ENCODE data around the gene VWC2.
A peak's percentile ranks its signal among the peaks of the same experiment; 100 is the strongest.
"Not testable (repeated sequence)": the region's sequence is repeated elsewhere in the genome, so short reads cannot be mapped to it uniquely, and the experiment has no call there.

The VWC2 gene

DNA sequence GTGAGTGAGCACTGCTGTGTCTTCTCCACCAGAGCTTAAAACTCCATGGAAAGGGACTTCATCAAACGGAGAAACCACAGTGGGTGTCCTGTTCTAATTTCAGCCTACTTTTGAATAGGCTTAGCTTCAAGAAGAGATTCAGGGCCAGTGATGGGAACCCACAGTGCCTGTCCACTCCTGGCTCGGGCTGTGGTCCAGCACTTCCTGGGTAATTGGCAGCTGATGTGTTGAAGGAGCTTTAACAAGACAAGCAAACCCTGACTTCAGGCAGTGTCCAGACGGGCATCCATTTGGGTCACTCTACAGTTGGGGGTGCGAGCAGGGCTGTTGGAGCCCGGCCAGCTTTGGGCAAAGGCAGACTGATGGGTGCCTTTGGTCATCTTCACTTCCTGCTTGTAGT lies 14.5 kb downstream of the VWC2 start:
- no peak for DNase-seq

DNA sequence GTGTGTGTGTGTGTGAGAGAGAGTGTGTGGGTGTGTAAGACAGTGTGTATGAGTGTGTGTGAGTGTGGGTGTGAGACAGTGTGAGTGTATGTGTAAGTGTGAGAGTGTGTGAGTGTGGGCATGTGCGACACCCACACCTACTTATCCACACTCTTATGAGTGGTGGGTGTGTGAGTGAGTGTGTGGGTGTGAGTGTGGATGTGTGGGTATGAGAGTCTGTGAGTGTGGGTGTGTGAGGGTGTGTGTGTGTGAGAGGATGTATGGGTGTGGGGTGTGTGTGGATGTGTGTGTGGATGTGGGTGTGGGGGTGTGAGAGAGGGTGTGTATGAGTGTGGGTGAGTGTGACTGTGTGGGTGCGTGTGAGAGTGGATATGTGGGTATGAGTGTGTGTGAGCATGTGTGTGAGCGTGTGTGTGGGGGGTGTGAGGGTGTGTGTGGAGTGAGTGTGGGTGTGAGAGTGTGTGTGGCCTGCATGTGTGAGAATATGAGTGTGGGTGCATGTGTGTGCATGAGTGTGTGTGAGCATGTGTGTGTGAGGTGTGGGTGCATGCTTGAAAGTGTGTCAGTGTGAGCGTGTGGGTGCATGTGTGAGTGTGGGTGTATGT lies 15.1 kb downstream of the VWC2 start:
- no peak for DNase-seq

DNA sequence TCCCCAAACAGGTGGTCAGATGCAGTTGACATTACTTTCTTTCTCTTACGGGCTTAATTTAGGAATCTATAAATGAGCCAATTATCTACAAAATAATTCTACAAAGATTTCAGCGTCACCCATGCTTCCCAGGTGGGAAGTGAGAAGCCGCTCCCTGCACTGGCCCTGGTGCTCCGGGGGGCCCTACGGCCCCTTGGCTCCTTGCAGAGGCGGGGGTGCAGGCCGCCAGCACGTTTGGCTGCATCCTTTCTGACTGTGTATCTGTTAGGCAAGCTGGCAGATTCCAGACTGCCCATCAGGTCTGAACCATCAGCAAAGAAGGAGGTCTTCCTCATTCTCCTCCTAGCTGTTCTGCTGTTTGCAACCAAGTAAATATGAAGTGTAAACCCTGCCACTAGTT lies 16.3 kb downstream of the VWC2 start:
- no peak for DNase-seq

DNA sequence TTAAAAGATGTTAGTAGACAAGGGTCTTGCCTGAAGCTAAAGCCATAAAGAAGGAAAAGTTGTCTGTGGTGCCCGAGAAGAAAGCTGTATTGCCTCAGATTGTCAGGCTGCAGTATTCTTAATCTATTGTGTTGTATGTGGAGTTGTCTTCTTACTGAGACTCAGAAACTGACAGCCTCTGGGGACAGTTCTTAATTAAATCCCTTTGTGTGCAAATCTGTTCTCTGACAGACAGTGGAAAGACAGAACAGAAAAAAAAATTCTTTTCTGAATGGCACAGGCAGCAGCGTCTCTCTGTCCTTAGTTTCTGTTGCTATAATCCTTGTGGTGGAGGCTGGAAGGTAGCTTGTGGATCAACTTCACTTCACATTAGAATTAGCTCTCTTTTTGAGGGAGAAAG lies 16.8 kb downstream of the VWC2 start:
- DNase-seq, result no peak

DNA sequence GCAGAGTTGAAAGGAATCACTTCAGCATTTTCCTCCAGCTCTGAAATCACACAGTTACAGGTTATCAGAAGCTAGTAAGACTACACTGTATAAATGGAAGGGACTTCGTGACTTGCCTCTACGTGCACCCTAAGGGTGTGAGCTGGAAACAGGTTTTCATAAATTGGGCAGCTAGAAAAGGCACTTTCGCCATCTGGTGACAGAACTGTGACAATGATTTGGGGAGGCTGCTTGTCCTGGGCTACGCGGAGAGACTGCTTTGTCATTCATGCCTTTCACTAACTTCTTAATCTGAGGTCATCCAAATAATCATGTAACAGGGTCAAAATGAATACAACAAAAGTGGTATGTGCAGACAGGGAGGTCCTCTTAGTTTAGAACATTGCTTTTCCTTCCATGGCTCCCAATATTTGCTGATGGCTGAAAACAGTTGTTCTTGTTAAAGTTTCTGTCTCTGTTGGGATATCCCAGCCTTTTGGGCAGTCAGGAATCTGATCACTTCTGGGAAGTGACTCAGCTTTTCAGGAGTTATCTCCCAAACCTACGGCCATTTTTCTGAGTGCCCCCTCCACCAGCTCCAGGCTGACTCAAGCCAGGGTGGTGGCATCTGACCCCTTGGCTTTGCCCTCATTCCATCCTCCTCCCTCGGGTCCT lies 17.8 kb downstream of the VWC2 start:
- peak; percentile 55 for DNase-seq

DNA sequence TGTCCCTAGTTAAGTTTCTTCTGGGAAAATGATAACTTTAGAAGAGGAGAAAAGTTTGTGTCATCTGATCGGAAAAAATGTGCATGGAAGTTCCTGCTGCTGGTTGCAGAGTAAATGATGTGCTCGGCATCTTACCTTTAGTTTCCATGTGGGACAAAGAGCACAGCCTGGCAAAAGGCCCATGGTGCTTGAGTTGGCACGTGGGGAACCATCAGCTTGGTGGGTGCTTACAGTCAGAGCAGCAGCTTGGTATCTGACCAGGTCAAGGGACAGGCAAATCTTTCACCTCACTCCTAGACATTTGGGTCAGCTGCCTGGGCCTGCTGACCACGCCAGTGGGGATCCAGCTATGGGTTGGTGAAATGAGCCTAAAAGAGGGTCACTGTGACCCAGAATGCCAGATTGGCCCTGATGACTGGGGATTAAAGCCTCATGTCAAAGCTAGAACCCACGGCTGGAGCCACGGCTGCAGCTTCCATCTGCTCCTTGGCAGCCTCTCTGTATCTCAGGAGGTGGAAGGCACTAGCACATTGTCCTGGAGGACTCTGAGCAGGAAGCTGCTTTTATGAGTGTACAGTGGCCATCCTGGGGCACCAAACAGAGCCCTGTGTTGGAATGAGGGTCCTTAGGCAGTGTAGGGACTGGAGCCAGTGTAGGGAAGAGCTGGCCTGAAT lies 24.7 kb downstream of the VWC2 start:
- DNase-seq, result no peak

DNA sequence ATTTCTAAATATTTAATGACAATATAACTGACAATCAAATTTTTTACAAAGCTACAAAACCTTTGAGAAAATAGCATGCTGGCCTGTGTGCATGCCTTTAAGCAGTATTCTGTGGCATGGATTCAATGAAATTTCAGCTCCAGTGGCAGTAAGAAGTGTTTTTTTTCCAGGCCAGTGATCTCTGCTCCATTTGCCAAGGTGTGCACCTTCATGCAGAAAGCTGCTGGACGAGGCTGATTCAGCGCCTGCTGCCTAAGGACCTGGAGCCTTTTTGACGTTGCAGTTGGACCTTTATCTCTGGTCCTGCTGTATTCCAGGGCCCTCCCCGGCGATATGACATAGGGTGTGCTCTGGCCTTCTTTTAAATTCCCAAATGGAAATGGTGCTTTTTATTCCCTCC lies 26.6 kb downstream of the VWC2 start:
- DNase-seq, result no peak

DNA sequence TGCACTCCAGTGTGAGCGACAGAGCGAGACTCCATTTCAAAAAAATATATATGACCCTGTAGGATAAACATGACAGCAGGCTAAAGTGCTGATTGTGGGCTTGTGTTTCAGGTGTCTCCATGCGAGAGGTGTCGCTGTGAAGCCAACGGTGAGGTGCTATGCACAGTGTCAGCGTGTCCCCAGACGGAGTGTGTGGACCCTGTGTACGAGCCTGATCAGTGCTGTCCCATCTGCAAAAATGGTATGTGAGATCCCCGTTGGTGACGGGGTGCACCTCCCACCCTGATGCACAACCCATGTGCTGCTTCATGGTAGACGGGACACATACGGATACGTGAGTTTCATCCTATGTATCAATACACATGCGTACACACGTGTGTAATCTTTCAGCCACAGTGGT lies 29.2 kb downstream of the VWC2 start:
- DNase-seq, result no peak

DNA sequence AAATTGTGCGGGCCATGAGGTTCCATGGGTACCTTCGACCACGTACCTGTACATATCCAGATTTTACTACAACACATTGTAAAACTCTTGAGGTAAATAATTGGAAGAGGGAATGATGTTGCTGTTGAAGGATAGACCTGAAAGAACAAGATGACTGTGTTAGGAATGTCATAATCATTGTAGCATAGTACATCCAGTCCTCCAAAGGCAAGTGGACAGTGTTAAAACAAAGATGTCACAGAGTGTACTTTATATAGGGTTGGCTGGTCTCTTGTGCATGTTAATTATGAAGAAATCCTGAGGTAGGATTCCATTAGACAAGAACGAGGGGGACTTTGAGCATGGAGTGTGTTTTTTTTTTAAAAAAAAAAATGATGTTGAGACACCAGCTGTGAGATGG lies 30.4 kb downstream of the VWC2 start:
- no peak for DNase-seq

DNA sequence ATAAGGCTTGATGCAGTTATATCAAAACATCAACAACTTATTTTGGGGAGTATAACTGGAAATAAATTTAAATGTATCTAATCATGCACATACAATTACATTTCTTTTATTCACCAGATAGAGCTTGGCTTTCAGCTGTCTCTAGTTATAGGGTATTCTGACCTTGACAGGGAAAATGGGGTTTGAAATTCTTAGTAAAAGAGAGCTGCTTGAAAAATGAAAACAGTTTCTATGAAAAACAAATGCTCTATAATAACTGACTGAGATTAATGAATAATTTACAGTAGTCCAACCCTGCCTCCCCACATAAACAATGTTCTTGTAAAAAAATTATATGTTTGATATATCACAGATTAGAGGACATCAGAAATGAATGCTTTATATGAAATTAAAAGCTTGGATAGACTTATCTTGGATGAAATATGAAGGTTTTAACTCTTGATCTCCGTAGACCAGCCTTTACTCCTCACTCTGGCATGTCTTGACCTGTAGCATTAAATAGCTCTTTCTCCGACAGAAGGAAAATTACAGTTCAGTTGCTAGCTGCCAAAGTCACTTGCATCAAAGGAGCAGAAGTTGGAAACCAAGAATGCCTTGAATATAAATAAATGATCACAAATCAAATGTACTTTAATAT lies 32.1 kb downstream of the VWC2 start:
- DNase-seq, result no peak

DNA sequence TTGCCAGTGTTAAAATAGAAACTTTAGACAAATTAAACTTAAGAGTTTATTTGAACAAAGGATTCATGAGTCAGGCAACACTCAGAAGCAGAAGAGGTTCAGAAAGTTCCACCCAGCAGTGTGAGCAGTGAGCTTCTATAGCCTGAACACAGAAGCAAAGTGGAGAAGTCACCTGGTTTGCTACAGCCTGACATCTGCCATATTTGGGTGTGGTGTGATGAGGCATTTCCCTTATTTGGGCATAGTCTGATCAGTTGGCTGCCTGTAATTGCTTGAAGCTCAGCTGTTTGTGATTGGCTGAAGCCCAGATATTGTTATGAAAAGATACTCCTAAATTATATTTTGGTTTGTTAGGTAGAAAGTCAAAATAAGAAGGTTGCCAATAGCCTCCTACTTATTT lies 39.1 kb downstream of the VWC2 start:
- DNase-seq, result no peak

DNA sequence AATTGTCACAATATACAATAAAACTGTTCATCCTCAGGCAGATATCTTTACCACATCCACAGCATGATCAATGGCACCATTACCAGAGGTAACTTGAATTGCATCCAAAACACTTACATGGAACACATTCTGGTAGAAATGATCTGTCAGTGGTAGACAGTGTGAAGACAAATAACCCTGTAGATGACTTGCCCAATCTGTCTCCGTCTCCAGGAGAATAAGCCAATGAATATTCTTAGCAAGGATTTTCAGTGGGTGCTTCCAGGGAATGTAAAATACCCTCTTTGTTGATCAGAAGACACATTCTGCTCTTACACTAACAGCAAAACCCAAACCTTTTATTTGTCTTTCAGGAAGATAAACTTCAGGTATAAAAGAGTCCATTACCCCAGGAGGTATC lies 43.8 kb downstream of the VWC2 start:
- DNase-seq, result no peak

DNA sequence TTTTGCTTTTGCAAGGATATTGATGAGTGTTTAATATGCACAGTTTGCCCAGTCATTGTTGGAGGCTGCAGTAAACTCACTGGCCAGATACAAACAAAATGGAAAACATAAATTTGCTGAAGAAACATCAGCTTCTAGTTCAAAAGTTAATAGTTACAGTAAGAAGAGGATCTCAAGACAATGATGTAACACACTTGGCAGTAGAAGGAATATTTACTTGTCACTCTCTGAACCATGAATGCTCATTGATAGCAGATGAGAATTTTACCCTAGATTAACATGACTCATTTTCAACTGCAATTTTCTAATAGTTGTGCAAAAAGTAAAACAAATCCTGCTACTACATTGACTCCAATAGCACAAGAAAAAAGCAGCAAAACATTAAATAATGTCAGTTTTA lies 47.7 kb downstream of the VWC2 start:
- DNase-seq, result no peak

DNA sequence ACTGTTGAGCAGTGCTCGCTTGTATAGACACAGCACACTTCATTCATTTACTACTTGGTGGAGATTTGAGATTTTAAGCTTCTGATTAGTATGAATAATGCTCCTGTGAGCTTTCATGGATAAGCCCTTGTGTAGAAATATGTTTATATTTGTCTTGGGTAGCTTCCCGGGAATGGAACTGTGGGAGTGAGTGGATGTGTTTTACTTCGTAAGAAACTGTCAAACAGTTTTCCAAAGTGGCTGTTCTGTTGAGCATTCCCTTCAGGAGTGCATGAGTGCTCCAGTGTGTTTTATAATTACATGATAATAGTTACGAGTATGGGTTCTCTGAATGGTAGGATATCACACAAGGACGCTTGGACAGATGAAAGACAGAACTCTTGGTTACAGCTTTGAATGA lies 49.4 kb downstream of the VWC2 start:
- no peak for DNase-seq

DNA sequence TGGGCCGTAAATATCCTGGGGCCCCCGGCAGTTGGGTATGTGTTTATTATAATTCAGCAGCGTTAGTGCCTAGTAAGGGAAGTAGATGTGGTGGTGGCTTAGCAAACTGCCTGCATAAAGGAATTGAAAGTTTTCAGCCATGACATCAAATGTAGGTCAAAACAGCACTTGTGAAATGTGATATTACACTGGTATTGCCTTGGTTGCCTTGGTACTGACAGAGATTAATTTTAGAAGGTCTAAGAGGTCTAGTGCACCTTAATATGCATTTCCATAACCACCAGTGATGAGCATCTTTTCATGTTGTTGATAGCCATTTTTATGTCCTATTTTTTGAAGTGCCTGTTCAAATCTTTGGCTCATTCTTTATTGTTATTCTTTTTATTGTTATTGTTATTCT lies 50.1 kb downstream of the VWC2 start:
- DNase-seq, result no peak

DNA sequence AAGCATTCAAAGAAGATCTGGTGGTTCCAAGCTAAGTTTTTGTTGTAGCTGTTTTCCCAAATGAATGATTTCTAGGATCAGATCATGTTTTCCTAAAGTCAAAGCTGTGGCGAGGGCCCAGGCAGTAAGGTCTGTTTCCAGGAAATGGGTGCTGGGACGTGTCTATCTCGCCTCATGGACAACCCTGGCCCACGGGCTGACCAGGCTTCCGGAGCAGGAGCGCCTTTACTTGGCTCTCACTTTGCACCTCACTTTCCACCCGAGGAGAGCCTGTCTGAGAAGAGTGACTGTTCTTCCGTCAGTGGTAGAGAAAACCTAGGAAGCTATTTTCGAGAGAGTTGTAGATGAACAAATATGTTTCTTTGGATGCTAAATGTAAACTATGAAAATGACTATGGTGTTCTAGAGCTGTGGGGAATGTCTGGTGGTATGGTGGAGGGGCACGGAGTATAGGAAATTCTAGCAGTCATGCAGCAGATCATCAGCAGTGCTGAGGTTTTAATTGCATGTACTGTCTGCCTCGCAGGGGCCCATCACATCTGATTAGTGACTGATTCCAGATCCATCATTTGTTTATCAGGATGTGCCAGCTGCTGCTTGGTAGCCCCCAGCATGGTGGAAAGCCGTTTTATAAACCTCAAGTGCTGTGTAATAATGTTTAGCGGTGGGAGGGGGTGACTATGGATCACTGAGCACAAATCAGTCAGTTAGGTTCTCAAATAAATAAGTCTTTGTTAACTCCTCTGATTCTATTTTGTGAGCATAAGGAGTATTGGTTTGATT lies 66.6 kb downstream of the VWC2 start:
- DNase-seq, result no peak

DNA sequence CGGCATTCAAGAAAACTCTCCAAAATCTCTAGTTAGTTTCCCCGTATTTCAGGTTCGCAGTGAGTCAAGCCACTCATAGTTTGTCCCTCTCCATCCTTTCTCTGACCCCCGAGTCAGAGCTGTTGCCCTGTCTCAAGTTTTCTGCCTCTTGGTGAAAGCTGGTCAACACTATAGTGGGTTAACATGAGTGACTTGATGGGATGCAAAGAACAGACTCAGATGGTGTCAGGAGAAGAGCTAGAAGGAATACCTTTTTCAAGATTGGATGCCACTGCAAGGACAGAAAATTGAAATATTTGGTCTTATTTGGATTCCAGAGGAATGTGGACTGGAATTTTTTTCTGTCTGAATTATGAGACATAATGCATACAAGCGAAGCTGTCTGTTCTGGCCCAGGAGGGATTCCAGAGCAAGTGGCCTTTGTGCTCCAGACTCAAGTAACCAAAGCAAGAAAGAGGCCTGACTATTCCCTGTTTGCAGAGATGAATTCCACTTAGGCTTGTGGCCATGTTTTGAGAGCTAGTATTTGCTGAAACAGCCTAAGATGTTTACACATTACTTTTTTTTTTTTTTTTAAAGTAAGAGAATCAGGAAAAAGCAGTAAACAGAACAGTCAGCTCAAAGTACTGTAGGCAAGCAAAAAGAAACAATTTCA lies 67.4 kb downstream of the VWC2 start:
- no peak for DNase-seq

DNA sequence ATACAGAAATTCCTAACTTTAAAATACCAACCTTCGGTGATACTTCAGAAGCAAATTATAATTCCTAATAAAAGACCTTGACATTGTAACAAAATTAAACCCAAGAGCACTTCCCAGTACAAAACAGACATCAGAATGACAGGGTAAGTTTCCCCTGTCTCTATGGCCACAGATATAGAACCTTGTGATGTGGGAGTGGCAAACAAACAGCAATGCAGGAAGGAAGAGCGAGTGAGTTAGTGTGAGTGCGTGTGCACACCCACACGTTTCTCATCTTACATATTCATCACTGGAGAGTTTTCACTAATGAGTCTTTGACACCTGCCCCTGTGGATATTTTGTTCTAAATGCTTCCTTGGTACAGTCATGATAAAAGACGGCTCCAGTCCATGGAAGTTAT lies 72.2 kb downstream of the VWC2 start:
- no peak for DNase-seq

DNA sequence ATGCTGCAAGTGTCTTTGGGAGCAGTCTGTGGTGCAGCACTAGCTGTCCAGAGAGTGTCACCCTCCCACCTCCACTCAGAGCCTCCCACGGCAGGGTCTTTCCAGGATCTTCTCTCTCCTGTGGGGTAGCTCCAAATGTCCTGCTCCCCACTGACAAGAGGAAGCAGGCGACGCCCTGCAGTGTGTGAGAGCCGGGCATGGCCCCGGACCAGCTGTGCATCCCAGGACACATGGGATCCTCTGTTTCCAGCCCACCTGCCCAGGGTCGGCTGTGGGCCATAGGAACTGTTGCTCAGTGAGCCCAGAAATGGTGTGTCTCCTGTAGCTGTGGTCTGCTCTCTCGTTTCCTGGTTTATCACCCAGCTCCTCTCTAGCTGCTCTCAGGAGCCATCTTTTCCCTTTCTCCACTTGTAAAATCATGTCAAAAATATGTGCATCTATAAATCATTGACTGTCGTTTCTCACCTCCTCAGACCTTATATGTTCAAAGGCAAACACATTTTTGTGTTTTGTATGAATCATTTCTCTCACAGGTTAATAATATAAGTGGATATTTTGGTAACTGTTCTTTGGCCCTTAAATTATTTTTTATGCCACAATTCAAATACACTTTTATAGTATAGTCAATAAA lies 74.9 kb downstream of the VWC2 start:
- DNase-seq, result no peak

DNA sequence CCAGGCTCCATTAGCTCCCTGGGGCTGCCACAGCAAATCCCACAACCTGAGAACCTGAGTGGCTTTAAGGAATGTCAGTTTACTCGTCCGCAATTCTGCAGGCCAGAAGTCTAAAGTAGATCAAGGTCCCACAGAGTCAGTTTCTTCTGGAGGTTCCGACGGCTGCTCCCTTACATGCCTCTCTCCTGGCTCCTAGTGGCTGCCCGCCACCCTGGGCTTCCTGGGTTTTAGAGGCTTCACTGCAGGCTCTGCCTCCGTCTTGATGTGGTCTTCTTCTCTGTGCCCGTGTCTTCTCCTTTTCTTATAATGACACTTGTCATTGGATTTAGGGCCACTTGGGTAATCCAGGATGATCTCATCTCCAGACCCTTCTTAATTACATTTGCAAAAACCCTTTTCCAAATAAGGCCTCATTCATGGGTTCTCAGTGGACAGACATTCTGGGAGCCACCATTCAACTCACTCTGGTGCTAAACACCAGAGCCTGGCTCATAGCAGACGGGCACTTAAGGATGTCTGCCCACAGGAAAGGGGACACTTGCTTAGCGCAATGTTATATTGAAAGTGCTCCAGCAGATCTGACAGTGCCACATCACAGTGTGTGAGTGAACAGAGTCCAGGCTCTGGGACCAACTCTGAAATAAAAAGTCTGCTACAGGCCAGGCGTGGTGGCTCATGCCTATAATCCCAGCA lies 77.6 kb downstream of the VWC2 start:
- no peak for DNase-seq

DNA sequence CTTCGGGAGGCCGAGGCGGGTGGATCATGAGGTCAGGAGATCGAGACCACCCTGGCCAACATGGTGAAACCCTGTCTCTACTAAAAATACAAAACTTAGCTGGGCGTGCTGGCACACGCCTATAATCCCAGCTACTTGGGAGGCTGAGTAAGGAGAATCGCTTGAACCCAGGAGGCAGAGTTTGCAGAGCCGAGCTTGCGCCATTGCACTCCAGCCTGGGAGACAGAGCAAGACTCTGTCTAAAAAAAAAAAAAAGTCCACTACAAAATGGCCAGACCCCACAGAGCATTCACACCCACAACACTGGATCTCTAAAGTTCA lies 78.1 kb downstream of the VWC2 start:
- DNase-seq, result not testable (repeated sequence)
